ENCODE results near the gene PPARGC1A.

Gene PPARGC1A

DNA sequence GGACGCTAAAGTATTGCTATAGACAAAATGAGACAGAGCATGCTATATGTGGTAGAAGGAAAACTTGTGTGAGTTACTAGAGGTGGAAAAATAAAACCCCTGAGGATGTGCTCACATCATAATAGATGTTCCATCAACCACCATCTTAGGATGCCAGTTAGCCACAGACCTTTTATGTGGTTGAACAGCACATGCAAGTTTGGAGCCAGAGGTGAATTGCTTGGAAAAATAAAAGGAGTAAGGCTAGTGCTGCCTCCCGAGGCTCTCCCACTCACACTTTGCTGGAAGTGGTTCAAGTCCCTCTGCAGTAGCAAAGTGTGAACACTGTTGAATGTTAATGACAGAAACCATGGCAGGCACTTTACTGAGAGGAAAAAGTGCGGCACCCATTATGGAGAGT lies 39.4 kb upstream of the PPARGC1A start:
- H3K4me2 ChIP-seq: no peak overlapping the region
- no peaks in the 10 kb centered on the region for H4K20me1 ChIP-seq
- H3K9me3 ChIP-seq (replicated peaks in 1 of 11): no peaks in the 10 kb centered on the region; a peak in 1 of 22 replicates
- H3K4me3 ChIP-seq: no peak overlapping the region
- H3K9ac ChIP-seq: no peak overlapping the region
- no peaks in the 10 kb centered on the region for H3K27me3 ChIP-seq
- H3K27ac ChIP-seq: no peak overlapping the region
- TF ChIP-seq Cebpa-rat (IDR thresholded peaks at IDR 0.05): no peak
- no peaks in the 10 kb centered on the region for H3K36me3 ChIP-seq
- no peaks in the 10 kb centered on the region for H3K4me1 ChIP-seq

DNA sequence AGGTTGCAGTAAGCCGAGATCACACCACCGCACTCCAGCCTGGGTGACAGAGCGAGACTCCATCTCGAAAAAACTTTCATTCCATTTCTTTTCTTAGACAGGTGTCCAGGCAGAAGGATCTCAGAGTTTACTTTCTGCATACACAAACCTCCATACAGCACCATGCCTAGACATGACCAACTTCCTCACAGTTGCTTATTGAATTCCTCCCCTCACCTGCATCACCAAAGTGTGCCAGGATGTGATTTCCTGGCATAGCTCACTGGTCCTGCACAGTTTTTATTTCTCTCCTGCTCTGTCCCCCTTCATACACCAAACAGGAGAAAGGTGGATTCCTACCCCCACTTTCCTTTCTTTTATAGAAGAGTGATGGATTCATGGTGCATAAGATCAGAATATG lies 34.7 kb upstream of the PPARGC1A start:
- Histone ChIP-seq H3K9ac (no peak overlapping the region), H3K36me3 (no peaks in the 10 kb centered on the region), H3K4me1 (no peaks in the 10 kb centered on the region), H4K20me1 (no peaks in the 10 kb centered on the region), H3K9me3 (replicated peaks in 1 of 11) (no peaks in the 10 kb centered on the region), H3K4me3 (no peak overlapping the region), H3K27me3 (no peaks in the 10 kb centered on the region), H3K27ac (no peak overlapping the region), H3K4me2 (no peak overlapping the region)
- no peak for TF ChIP-seq Cebpa-rat (IDR thresholded peaks at IDR 0.05)

DNA sequence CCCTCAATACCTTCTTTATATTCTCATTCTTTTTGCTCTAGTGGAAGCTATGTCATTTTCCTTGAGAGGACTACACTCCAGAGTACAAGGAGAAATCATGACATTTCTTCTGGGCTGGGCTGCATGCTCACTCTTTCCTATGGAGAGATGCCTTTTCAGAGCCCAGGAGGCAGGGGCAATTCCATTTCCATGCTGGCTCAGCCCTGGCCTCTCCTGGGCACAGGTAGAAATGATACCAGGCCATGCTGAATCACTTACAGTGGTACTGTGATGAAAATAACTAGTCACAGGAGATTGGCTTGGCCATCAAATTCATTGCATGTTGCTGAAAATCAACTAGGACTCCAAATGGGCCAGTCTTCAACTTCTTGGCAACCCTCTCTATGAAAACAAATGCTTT lies 34.0 kb upstream of the PPARGC1A start:
- no peaks in the 10 kb centered on the region for H3K36me3 ChIP-seq
- H3K4me3 ChIP-seq: no peak overlapping the region
- no peaks in the 10 kb centered on the region for H4K20me1 ChIP-seq
- TF ChIP-seq Cebpa-rat (IDR thresholded peaks at IDR 0.05): no peak
- H3K4me1 ChIP-seq: no peaks in the 10 kb centered on the region
- H3K9ac ChIP-seq: no peak overlapping the region
- no peaks in the 10 kb centered on the region for H3K27me3 ChIP-seq
- no peak overlapping the region for H3K4me2 ChIP-seq
- no peak overlapping the region for H3K27ac ChIP-seq
- H3K9me3 ChIP-seq (replicated peaks in 1 of 11): no peaks in the 10 kb centered on the region

DNA sequence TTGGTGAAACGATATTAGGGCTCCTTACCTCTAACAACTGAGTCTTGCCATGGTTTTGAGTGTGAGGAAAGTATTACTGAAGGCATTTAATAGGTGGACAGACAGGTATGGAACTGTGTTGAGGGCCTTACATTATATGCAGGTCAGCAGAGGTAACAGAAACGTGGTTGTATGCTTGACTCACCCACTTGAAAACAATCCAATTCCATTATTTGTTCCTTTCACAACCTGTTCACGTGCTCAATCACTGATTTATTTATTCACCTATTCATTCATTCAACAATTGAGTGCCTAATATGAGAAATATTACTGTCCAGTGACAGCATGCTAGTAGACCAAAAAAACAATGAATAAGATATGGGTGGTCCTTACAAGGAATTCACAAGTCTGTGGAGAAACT lies 33.3 kb upstream of the PPARGC1A start:
- Histone ChIP-seq H3K27ac (no peak overlapping the region), H3K4me3 (no peak overlapping the region), H3K36me3 (no peaks in the 10 kb centered on the region), H3K9me3 (replicated peaks in 1 of 11) (no peaks in the 10 kb centered on the region), H3K4me1 (no peaks in the 10 kb centered on the region), H3K9ac (no peak overlapping the region), H3K27me3 (no peaks in the 10 kb centered on the region), H3K4me2 (no peak overlapping the region), H4K20me1 (no peaks in the 10 kb centered on the region)
- TF ChIP-seq Cebpa-rat (IDR thresholded peaks at IDR 0.05): no peak

DNA sequence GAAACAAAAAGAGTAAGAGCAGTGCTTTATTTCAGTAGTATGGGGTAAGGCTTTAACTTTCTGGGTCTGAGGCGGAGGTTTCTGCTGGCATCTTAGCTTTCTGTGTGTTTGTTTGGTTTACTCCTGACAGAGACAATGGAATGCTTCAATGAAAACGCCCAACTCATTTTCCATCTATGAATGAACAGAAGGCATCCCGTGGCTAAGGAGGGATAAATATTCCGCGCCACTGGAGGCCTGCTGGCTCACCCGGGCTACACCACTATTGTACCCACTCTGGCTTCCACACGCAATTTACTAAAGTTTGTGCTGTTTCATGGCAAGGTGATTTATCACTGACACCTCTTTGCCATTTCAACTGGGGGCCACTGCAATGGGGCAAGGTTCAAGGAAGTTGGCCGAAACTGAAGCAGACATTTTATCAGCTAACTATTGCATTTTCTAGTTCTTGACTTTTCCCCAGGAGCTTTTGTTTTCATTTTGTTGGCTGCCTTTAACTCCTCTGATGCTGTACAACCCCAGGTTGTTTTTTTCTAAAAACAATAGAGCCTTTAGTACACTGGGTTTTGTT lies 32.8 kb upstream of the PPARGC1A start:
- no peak overlapping the region for H3K4me2 ChIP-seq
- no peak for TF ChIP-seq Cebpa-rat (IDR thresholded peaks at IDR 0.05)
- no peaks in the 10 kb centered on the region for H3K27me3 ChIP-seq
- no peaks in the 10 kb centered on the region for H4K20me1 ChIP-seq
- H3K9me3 ChIP-seq (replicated peaks in 1 of 11): no peaks in the 10 kb centered on the region
- no peak overlapping the region for H3K9ac ChIP-seq
- H3K4me1 ChIP-seq: no peaks in the 10 kb centered on the region
- no peak overlapping the region for H3K4me3 ChIP-seq
- no peaks in the 10 kb centered on the region for H3K36me3 ChIP-seq
- no peak overlapping the region for H3K27ac ChIP-seq

DNA sequence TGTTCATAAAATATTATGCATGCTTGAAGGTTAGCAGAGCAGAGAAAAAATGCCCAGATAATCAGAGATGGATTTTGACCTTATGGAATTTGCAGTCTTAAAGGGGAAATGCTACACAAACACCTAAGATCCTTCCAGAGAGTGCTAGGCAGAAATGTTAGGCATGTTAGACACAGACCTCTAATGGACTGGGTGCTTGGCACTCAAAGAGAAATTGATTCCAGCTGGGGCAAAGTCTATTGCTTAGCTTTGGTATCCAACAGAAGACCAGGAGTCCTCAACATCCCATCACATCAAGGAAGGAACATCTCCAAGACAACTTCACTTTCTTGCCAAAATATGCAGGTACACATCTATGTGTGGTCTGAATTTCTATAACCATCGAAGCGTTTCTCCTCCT lies 32.2 kb upstream of the PPARGC1A start:
- no peaks in the 10 kb centered on the region for H3K4me1 ChIP-seq
- TF ChIP-seq Cebpa-rat (IDR thresholded peaks at IDR 0.05): no peak
- H3K27me3 ChIP-seq: no peaks in the 10 kb centered on the region
- no peak overlapping the region for H3K4me2 ChIP-seq
- H3K36me3 ChIP-seq: no peaks in the 10 kb centered on the region
- no peak overlapping the region for H3K27ac ChIP-seq
- H3K9me3 ChIP-seq (replicated peaks in 1 of 11): no peaks in the 10 kb centered on the region
- no peak overlapping the region for H3K4me3 ChIP-seq
- H3K9ac ChIP-seq: no peak overlapping the region
- no peaks in the 10 kb centered on the region for H4K20me1 ChIP-seq

DNA sequence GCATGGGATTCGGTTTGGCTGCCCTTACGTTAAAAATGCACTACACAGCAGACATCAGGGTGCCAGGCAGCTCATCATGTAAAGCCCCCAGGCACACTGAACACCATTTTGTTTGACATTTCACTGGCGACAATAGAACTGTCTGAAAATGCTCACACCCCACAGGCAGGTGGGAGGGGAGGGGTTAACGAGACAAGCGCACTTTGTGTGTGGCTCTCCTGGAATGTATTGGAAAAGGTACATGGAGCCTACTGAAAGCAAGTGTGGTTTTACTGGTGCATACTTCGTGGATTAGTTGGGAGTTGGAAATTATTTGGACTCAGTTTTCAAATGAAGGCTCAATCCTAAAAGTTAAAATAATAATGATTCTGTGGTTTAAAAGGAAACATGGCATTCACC lies 31.6 kb upstream of the PPARGC1A start:
- Histone ChIP-seq H3K9me3 (replicated peaks in 1 of 11) (no peaks in the 10 kb centered on the region), H3K4me2 (no peak overlapping the region), H4K20me1 (no peaks in the 10 kb centered on the region), H3K27ac (no peak overlapping the region), H3K36me3 (no peaks in the 10 kb centered on the region), H3K9ac (no peak overlapping the region), H3K4me1 (no peaks in the 10 kb centered on the region), H3K4me3 (no peak overlapping the region), H3K27me3 (no peaks in the 10 kb centered on the region)
- TF ChIP-seq Cebpa-rat (IDR thresholded peaks at IDR 0.05): no peak

DNA sequence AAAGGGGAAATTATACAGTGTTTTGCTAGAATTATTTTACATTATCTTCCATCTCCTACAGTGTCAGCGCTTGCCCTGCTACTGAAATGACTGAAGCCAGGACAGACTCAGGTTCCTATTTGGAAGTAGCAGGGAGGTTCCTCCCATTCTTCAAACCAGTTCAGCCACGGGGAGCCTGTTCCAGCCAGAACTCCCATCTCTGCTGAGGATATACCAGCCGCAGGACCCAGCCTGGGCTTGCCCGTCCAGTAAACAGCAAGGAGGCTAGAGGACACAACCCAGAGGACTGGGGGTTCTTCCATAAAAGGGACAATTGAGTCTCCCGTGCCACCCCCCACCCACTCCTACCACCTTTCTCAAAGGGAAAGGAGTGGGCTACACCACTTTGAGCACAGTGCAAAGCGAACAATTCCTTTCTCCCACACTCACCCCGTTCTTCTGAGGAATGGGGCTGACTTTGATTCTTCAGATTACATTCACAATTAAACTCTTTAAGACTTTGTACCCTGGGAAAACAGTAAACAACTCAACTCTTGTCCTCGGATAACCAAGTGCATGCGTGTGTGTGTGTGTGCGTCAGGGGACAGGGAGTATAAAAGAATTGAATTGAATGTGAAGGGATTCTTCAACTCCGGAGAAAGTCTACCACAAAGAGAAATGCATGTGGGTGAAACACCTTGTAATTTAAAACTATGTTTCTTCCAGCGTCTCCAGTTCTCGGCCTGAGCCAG lies 31.0 kb upstream of the PPARGC1A start:
- H3K4me3 ChIP-seq: no peak overlapping the region
- no peak overlapping the region for H3K9ac ChIP-seq
- no peaks in the 10 kb centered on the region for H3K4me1 ChIP-seq
- H4K20me1 ChIP-seq: no peaks in the 10 kb centered on the region
- H3K9me3 ChIP-seq (replicated peaks in 1 of 11): no peaks in the 10 kb centered on the region
- no peak for TF ChIP-seq Cebpa-rat (IDR thresholded peaks at IDR 0.05)
- H3K27ac ChIP-seq: no peak overlapping the region
- no peaks in the 10 kb centered on the region for H3K36me3 ChIP-seq
- no peak overlapping the region for H3K4me2 ChIP-seq
- H3K27me3 ChIP-seq: no peaks in the 10 kb centered on the region

DNA sequence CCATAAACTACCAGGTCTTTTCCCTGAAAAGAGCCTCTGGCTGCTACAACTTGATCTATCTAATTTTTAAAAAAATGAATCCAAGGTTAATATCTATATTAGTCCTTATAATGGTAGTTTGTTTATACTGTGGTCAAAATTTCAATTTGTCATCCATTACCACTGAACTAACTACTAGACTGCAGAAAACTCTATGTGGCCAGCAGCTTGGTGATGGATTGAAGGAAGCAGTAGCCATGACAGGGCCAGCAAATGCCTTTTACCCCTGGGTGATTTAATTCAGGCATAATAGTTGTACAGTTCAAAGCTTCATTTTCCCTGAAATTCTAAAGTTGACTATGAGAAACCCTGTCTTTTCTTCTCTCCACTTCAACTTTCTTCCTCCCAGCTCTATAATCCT lies 30.4 kb upstream of the PPARGC1A start:
- H3K36me3 ChIP-seq: no peaks in the 10 kb centered on the region
- H3K4me1 ChIP-seq: no peaks in the 10 kb centered on the region
- no peak overlapping the region for H3K9ac ChIP-seq
- H3K4me3 ChIP-seq: no peak overlapping the region
- TF ChIP-seq Cebpa-rat (IDR thresholded peaks at IDR 0.05): no peak
- H3K27me3 ChIP-seq: no peaks in the 10 kb centered on the region
- H4K20me1 ChIP-seq: no peaks in the 10 kb centered on the region
- no peak overlapping the region for H3K27ac ChIP-seq
- no peaks in the 10 kb centered on the region for H3K9me3 ChIP-seq (replicated peaks in 1 of 11)
- no peak overlapping the region for H3K4me2 ChIP-seq

DNA sequence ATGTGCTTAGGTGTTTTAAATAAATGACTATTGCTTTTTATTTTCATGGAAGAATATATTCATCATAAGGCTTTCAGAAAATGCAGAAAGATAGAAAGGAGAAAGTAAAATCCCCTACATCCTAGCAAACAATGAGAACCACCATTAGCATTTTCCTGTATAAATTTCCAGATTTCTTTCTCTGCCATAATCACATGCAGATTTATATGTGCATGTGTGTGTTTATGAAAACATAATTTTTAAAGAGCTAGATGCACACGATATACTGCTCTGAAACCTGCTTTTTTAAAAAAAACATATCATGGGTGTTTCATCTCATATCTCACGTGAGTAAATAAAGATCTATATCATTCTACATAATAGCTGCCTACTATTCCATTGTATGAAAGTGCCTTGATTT lies 26.4 kb upstream of the PPARGC1A start:
- H3K9ac ChIP-seq: no peak overlapping the region
- TF ChIP-seq Cebpa-rat (IDR thresholded peaks at IDR 0.05): no peak

More for the DNA sequence above, 26.4 kb upstream of the PPARGC1A start:
- Histone ChIP-seq H3K27ac (no peak overlapping the region), H3K27me3 (no peaks in the 10 kb centered on the region), H3K4me1 (no peaks in the 10 kb centered on the region), H4K20me1 (no peaks in the 10 kb centered on the region), H3K36me3 (no peaks in the 10 kb centered on the region), H3K9me3 (replicated peaks in 1 of 11) (no peaks in the 10 kb centered on the region), H3K4me2 (no peak overlapping the region), H3K4me3 (no peak overlapping the region)

All from BLaER1 treated with 17β-estradiol and CSF1 and Interleukin-3, amounts not matched to agents 10 nM and 100 nM (cell line).